ENCODE results near the gene FUOM. TPM values are rescaled to one million over a fixed set of nuclear protein-coding genes. Genes with fewer than 3 reads are reported as not detected.

The FUOM gene
- total and polyA plus RNA-seq, 2 experiments from 2014 or later, result 30.8 to 33.9 TPM

DNA sequence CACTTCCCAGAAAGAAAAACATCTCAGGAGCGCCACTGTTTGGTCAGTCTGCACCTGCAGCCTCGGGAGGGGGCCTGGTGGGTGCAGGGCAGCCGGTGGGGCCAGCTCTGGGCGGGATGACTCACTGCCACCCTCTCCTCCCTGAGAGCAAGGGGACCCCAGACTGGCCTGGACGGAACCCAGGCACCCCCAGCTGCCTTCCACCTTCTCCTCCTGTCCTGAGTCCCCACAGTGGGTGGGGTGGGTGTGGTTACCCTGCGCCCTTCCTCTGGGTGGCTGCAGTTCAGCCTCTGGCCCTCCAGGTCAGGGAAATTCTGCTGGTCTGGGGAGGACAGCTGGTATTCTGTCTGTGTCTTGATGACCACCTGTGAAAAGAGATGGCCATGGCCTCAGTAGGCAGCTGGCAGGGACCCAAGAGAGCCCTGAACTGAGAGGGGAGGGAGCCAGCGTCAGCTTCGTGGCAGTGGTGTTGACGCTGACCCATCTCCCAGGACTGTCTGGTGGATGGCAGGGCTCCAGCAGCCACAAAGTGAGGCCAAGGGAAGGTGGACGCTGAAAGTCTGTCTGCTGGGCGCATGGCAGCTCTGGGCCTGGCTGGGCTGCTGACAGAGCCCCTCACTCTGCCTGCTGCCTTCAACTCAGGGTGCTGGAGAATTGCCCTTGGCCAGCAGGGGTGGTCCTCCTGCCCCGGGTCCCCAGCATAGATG is 30.0 kb downstream of the FUOM start:
- Mint-ChIP-seq H3K4me3 (no peak overlapping the region), H3K36me3 (ENCODE audit: low read depth) (no peaks in the 10 kb centered on the region; the same call in 1 of the 3 replicates), H3K9me3 (peaks cover 10% of the 10 kb centered on the region), H3K4me1 (peaks cover 19% of the 10 kb centered on the region), H3K27me3 (ENCODE audit: insufficient read depth, low read depth, poor library complexity) (peaks cover 69% of the 10 kb centered on the region), H3K27ac (no peak overlapping the region)
- H3F3A ChIP-seq (replicated peaks; ENCODE audit: low read depth), result 0 out of 2 replicates have a peak, but pooled peaks cover 11% of the 10 kb centered on the region
- no peaks in the 10 kb centered on the region for H3K9me2 ChIP-seq (ENCODE audit: insufficient read depth)
- H3K4me1 ChIP-seq (ENCODE audit: insufficient read depth), result peaks cover 17% of the 10 kb centered on the region
- H2AFZ ChIP-seq, result no peak overlapping the region
- no peak for DNase-seq (ENCODE audit: low spot score)
- no peaks in the 10 kb centered on the region for H3K36me3 ChIP-seq (ENCODE audit: insufficient read depth)
- peak in 1 of 2 experiments; percentile 35; a peak in 2 of 4 replicates for TF ChIP-seq CTCF (conservative IDR thresholded peaks at IDR 0.05; ENCODE audit: low read depth in 2 of 2)
- TF ChIP-seq, protein P1, sequence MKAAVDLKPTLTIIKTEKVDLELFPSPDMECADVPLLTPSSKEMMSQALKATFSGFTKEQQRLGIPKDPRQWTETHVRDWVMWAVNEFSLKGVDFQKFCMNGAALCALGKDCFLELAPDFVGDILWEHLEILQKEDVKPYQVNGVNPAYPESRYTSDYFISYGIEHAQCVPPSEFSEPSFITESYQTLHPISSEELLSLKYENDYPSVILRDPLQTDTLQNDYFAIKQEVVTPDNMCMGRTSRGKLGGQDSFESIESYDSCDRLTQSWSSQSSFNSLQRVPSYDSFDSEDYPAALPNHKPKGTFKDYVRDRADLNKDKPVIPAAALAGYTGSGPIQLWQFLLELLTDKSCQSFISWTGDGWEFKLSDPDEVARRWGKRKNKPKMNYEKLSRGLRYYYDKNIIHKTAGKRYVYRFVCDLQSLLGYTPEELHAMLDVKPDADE (IDR thresholded peaks at IDR 0.05), result no peak
- no peak overlapping the region for H3K27ac ChIP-seq (ENCODE audit: low read depth)
- peaks cover 76% of the 10 kb centered on the region for H3K27me3 ChIP-seq (ENCODE audit: insufficient read depth)
- no peak for ATAC-seq
- H3K4me3 ChIP-seq, result no peak overlapping the region
- no peak overlapping the region for H3K4me2 ChIP-seq
- H4K20me1 ChIP-seq (replicated peaks; ENCODE audit: insufficient read depth), result no peaks in the 10 kb centered on the region
- H3K79me2 ChIP-seq (replicated peaks; ENCODE audit: insufficient read depth), result no peaks in the 10 kb centered on the region

DNA sequence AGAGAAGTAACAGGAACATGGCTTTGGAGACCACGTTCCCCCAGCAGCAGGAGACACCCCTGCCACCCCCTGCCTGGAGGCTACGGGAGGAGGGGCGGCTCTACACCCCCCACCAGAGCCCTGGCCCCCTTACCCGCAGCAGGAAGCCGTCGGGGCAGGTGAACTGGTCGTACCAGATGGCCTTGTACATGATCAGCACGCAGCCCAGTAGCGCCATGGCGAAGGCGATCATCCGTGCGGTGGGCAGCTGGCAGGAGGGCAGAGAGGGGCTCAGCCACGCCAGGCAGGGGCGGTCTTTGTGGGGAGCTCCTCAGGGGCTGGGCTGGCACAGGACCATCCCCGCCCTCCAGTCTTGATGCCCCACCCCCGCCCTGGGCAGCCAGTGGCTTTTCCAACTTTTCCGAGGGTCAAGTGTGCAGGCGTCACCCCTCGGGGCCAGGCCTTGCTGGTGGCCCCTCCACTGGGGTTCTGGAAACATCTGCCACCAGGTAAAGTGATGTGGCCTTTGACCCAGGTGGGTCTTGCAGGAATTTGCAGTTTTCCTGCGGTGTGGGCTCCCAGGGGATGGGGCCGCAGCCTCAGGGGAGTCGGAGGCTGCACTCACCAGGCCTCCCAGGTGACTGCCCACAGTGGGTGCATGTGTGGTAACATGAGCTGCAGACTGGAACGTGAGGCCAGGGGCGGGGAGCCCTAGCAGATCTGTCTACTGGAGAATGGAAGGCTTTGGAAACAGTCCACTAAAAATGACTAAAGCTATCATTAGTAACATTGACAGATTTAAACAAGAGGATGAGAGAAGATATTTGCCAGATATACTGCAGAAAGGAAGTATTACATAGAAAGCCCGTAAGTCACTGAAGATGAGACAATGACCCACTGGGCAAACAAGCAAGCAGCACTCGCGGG is 30.8 kb downstream of the FUOM start:
- Histone ChIP-seq H3K4me2 (peak overlapping the region; percentile 87; the same call in 1 of the 2 replicates), H3K4me3 (0 out of 2 replicates have a peak overlapping the region, but pooled peaks have one; percentile 68), H3F3A (replicated peaks; ENCODE audit: low read depth) (0 out of 2 replicates have a peak, but pooled peaks cover 11% of the 10 kb centered on the region), H3K27ac (ENCODE audit: low read depth) (no peak overlapping the region), H3K9me2 (ENCODE audit: insufficient read depth) (no peaks in the 10 kb centered on the region), H3K4me1 (ENCODE audit: insufficient read depth) (peaks cover 17% of the 10 kb centered on the region), H3K79me2 (replicated peaks; ENCODE audit: insufficient read depth) (no peaks in the 10 kb centered on the region), H4K20me1 (replicated peaks; ENCODE audit: insufficient read depth) (no peaks in the 10 kb centered on the region), H3K27me3 (ENCODE audit: insufficient read depth) (peaks cover 68% of the 10 kb centered on the region), H2AFZ (no peak overlapping the region), H3K36me3 (ENCODE audit: insufficient read depth) (no peaks in the 10 kb centered on the region)
- Mint-ChIP-seq H3K9me3 (peaks cover 2% of the 10 kb centered on the region; the same call in 2 of the 3 replicates), H3K4me1 (peaks cover 19% of the 10 kb centered on the region), H3K27me3 (ENCODE audit: insufficient read depth, low read depth, poor library complexity) (peaks cover 61% of the 10 kb centered on the region), H3K4me3 (peak overlapping the region; percentile 66; the same call in 1 of the 3 replicates), H3K36me3 (ENCODE audit: low read depth) (no peaks in the 10 kb centered on the region; the same call in 2 of the 3 replicates), H3K27ac (no peak overlapping the region)
- ATAC-seq (no peak), DNase-seq (ENCODE audit: low spot score) (no peak)
- TF ChIP-seq, protein P1 (IDR thresholded peaks at IDR 0.05), result no peak
- TF ChIP-seq, protein P2, sequence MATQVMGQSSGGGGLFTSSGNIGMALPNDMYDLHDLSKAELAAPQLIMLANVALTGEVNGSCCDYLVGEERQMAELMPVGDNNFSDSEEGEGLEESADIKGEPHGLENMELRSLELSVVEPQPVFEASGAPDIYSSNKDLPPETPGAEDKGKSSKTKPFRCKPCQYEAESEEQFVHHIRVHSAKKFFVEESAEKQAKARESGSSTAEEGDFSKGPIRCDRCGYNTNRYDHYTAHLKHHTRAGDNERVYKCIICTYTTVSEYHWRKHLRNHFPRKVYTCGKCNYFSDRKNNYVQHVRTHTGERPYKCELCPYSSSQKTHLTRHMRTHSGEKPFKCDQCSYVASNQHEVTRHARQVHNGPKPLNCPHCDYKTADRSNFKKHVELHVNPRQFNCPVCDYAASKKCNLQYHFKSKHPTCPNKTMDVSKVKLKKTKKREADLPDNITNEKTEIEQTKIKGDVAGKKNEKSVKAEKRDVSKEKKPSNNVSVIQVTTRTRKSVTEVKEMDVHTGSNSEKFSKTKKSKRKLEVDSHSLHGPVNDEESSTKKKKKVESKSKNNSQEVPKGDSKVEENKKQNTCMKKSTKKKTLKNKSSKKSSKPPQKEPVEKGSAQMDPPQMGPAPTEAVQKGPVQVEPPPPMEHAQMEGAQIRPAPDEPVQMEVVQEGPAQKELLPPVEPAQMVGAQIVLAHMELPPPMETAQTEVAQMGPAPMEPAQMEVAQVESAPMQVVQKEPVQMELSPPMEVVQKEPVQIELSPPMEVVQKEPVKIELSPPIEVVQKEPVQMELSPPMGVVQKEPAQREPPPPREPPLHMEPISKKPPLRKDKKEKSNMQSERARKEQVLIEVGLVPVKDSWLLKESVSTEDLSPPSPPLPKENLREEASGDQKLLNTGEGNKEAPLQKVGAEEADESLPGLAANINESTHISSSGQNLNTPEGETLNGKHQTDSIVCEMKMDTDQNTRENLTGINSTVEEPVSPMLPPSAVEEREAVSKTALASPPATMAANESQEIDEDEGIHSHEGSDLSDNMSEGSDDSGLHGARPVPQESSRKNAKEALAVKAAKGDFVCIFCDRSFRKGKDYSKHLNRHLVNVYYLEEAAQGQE (IDR thresholded peaks at IDR 0.05; ENCODE audit: unreplicated experiment), result no peak
- TF ChIP-seq STAT1 (IDR thresholded peaks at IDR 0.05; ENCODE audit: unreplicated experiment) (no peak), ZNF114 (CRISPR knock-in tag; IDR thresholded peaks at IDR 0.05) (no peak), CREB1 (CRISPR knock-in tag; IDR thresholded peaks at IDR 0.05; ENCODE audit: low read depth) (no peak), NANOG (IDR thresholded peaks at IDR 0.05; ENCODE audit: borderline replicate concordance) (no peak), EZH2 (IDR thresholded peaks at IDR 0.05; ENCODE audit: low read depth, unreplicated experiment) (no peak)

Data from GM23338 (cell line).